Neural progenitor cell (in vitro differentiated cells): ENCODE results near the gene EME2. TPM values are rescaled to one million over a fixed set of nuclear protein-coding genes. Genes with fewer than 3 reads are reported as not detected.

Experiments
- DNase-seq: peaks from one replicate; pipeline ENCODE4 v3.0.0-alpha.2; 2016; ENCODE audit warnings: low spot score
- H2AFZ ChIP-seq: fragments of 200-600 bp; sonication (generic); replicated peaks from 2 replicates; pipeline ENCODE4 v1.6.1; 2016; ENCODE audit warnings: antibody characterized with exemption
- H3F3A ChIP-seq: fragments of 200-600 bp; sonication (generic); 2 replicates; pipeline ENCODE4 v1.6.1; 2016; ENCODE audit warnings: antibody characterized with exemption, low read depth
- H3K27ac ChIP-seq: fragments of 200-600 bp; sonication (generic); 2 replicates; pipeline ENCODE4 v1.5.1; 2016; ENCODE audit warnings: mild to moderate bottlenecking
- H3K27me3 ChIP-seq: fragments of 200-600 bp; sonication (generic); 2 replicates; pipeline ENCODE4 v1.6.1; 2016; ENCODE audit warnings: mild to moderate bottlenecking, moderate library complexity
- H3K36me3 ChIP-seq: fragments of 200-600 bp; sonication (generic); 2 replicates; pipeline ENCODE4 v1.5.1; 2016
- H3K4me1 ChIP-seq: fragments of 200-600 bp; sonication (generic); 2 replicates; pipeline ENCODE4 v1.6.1; 2016; ENCODE audit warnings: mixed run types
- H3K4me2 ChIP-seq: fragments of 200-600 bp; sonication (generic); 2 replicates; pipeline ENCODE4 v1.6.1; 2016
- H3K4me3 ChIP-seq: fragments of 200-600 bp; sonication (generic); 2 replicates; pipeline ENCODE4 v1.5.1; 2016
- H3K79me2 ChIP-seq: fragments of 200-600 bp; sonication (generic); 2 replicates; pipeline ENCODE4 v1.6.1; 2016; ENCODE audit warnings: low read depth
- H3K9ac ChIP-seq: fragments of 200-600 bp; sonication (generic); 2 replicates; pipeline ENCODE4 v1.6.1; 2016
- H3K9me3 ChIP-seq: fragments of 200-600 bp; sonication (generic); 2 replicates; pipeline ENCODE4 v1.5.1; 2016; ENCODE audit warnings: low read depth
- H4K20me1 ChIP-seq: fragments of 200-600 bp; sonication (generic); 2 replicates; pipeline ENCODE4 v1.6.1; 2016; ENCODE audit warnings: low read depth
- H3K27ac Mint-ChIP-seq: 3 replicates; pipeline ENCODE4 v1.8.0; 2021; ENCODE audit warnings: mixed read lengths
- H3K27me3 Mint-ChIP-seq: 2 replicates; pipeline ENCODE4 v1.8.0; 2022; ENCODE audit warnings: low read depth, mild to moderate bottlenecking, inconsistent platforms, moderate library complexity, mixed read lengths; ENCODE audit not compliant: insufficient read depth
- H3K36me3 Mint-ChIP-seq: 3 replicates; pipeline ENCODE4 v1.8.0; 2021; ENCODE audit warnings: mixed read lengths
- H3K4me1 Mint-ChIP-seq: 3 replicates; pipeline ENCODE4 v1.8.0; 2021; ENCODE audit warnings: mixed read lengths
- H3K4me3 Mint-ChIP-seq: 3 replicates; pipeline ENCODE4 v1.8.0; 2021; ENCODE audit warnings: mild to moderate bottlenecking, moderate library complexity, mixed read lengths
- H3K9me3 Mint-ChIP-seq: 3 replicates; pipeline ENCODE4 v1.8.0; 2020; ENCODE audit warnings: mixed read lengths
- EZH2 ChIP-seq: fragments of 200-600 bp; sonication (generic); IDR thresholded peaks from 2 replicates; pipeline ENCODE4 v1.6.1; 2017; ENCODE audit warnings: antibody characterized with exemption, mild to moderate bottlenecking, moderate library complexity
- EZH2phosphoT487 ChIP-seq: fragments of 200-600 bp; sonication (generic); IDR thresholded peaks from 2 replicates; pipeline ENCODE4 v1.6.1; 2017; ENCODE audit warnings: antibody characterized with exemption
- total RNA-seq: library from RNA; depleted of rRNA; stranded (reverse); fragments of >200 nt; gene quantifications from 2 replicates; pipeline ENCODE4 v1.2.3, GENCODE V29; 2015; ENCODE audit warnings: low replicate concordance
- TF ChIP-seq, protein P1 (sequence below): fragments of 200-600 bp; sonication (generic); IDR thresholded peaks from 2 replicates; pipeline ENCODE4 v1.5.1; 2017; ENCODE audit warnings: antibody characterized with exemption, mild to moderate bottlenecking

The EME2 gene
- total RNA-seq, 1 donor from 2014 or later: 2.3 TPM

DNA sequence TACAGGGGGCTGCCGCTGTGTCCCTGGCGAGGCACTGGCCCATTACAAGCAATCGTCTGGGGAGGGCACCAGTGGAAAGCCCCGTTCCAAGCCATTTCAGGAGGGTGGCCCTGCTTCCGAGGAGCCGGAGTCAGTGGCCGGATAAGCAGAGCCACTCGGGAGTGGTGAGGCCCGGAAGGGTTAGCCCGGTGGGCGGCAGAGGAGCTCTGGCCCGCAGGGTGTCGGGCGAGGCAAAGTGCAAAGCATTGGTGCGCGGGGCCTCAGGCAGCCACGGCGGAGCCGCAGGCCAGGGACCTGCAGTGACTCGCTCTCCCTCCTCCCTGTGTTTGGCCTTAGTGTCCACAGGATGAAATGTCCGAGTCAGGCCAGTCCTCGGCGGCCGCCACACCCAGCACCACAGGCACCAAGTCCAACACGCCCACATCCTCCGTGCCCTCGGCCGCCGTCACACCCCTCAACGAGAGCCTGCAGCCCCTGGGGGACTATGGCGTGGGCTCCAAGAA lies 25.9 kb upstream of the EME2 start:
- Histone ChIP-seq H3K4me2 (no peak overlapping the region), H3F3A (no peaks in the 10 kb centered on the region), H3K27ac (no peak overlapping the region), H3K9ac (no peak overlapping the region), H3K4me3 (no peak overlapping the region), H3K9me3 (no peaks in the 10 kb centered on the region), H3K4me1 (no peaks in the 10 kb centered on the region), H4K20me1 (no peaks in the 10 kb centered on the region), H3K27me3 (no peaks in the 10 kb centered on the region), H3K79me2 (no peaks in the 10 kb centered on the region), H3K36me3 (no peaks in the 10 kb centered on the region), H2AFZ (no peak overlapping the region)
- Mint-ChIP-seq H3K27ac (no peak overlapping the region), H3K36me3 (peaks cover 4% of the 10 kb centered on the region), H3K4me1 (no peaks in the 10 kb centered on the region), H3K27me3 (no peaks in the 10 kb centered on the region), H3K9me3 (no peaks in the 10 kb centered on the region), H3K4me3 (no peak overlapping the region)
- DNase-seq: no peak
- no peak for TF ChIP-seq EZH2

DNA sequence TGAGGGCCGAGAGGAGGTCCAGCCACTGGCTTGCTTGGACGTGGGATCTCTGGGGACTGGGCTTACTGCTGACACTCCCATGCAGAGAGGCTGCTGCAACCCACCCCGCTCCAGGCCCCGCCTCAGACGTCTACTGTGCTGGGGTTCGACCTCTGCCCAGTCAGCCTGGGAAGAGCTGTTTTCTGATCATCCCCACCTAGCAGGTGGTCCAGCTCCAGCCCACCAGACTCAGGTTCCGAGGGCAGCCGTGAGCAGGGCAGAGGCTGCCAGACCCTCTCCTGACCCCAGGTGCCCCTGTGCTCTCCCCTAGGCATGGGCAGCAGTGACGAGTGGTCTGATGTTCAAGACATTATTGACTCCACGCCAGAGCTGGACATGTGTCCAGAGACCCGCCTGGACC lies 24.7 kb upstream of the EME2 start:
- Mint-ChIP-seq H3K9me3 (no peaks in the 10 kb centered on the region), H3K4me3 (no peak overlapping the region), H3K27ac (no peak overlapping the region), H3K4me1 (no peaks in the 10 kb centered on the region), H3K27me3 (no peaks in the 10 kb centered on the region), H3K36me3 (peaks cover 4% of the 10 kb centered on the region)
- Histone ChIP-seq H3K4me1 (no peaks in the 10 kb centered on the region), H3K27me3 (no peaks in the 10 kb centered on the region), H3K9ac (no peak overlapping the region), H3K27ac (no peak overlapping the region), H3K4me2 (no peak overlapping the region), H3K36me3 (no peaks in the 10 kb centered on the region), H3K9me3 (no peaks in the 10 kb centered on the region), H2AFZ (no peak overlapping the region), H3F3A (no peaks in the 10 kb centered on the region), H3K4me3 (no peak overlapping the region), H3K79me2 (no peaks in the 10 kb centered on the region), H4K20me1 (no peaks in the 10 kb centered on the region)
- DNase-seq: no peak
- TF ChIP-seq EZH2 (no peak), EZH2phosphoT487 (no peak)
- TF ChIP-seq, protein P1, sequence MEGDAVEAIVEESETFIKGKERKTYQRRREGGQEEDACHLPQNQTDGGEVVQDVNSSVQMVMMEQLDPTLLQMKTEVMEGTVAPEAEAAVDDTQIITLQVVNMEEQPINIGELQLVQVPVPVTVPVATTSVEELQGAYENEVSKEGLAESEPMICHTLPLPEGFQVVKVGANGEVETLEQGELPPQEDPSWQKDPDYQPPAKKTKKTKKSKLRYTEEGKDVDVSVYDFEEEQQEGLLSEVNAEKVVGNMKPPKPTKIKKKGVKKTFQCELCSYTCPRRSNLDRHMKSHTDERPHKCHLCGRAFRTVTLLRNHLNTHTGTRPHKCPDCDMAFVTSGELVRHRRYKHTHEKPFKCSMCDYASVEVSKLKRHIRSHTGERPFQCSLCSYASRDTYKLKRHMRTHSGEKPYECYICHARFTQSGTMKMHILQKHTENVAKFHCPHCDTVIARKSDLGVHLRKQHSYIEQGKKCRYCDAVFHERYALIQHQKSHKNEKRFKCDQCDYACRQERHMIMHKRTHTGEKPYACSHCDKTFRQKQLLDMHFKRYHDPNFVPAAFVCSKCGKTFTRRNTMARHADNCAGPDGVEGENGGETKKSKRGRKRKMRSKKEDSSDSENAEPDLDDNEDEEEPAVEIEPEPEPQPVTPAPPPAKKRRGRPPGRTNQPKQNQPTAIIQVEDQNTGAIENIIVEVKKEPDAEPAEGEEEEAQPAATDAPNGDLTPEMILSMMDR: no peak

DNA sequence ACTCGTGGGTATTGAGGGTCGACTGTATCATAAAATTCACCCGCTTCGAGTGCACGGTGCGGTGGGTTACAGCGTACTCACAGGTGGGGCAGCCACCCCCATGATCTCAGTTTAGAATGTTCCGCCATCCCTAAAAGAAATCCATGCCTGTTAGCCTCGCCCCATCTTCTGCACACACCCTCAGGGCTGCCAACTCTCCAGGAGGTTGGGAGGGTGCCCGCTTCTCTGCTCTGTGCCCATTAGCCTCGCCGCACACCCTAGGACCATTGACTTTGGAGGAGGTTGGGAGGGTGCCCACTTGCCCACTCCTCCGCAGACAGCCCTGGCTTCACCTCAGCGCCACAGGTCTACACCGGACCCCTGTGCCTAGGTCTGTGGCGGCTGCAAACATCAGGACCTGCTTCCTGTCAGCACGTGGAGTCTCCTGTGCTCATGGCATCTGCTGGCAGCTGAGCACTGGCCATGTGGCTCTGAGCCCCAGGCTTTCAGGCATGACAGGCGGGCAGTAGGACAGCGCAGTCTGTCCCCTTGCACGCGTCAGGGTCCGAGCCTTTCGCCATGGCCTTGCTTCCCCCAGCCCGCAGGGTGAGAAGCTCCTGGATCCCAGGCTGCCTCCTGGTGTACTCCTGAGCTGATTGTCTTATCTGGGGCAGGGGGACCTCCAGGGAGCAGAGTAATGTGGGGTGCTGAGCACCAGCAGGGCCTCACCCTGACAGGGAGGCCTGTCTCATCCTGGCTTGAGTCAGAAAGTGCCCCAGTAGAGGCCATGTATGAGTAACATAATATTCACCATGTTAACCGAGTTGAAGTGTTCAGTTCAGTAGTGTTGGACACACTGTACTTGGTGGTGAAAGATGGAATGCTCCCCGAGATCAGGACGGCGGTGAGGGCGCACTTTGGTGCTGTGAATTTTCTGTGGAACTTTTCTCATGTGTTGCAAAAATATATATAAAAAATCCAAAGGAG lies 23.2 kb upstream of the EME2 start:
- Histone ChIP-seq H3F3A (no peaks in the 10 kb centered on the region), H3K9me3 (no peaks in the 10 kb centered on the region), H3K27ac (no peak overlapping the region), H3K36me3 (no peaks in the 10 kb centered on the region), H3K4me1 (no peaks in the 10 kb centered on the region), H2AFZ (no peak overlapping the region), H3K9ac (no peak overlapping the region), H3K4me3 (no peak overlapping the region), H4K20me1 (no peaks in the 10 kb centered on the region), H3K4me2 (no peak overlapping the region), H3K27me3 (no peaks in the 10 kb centered on the region), H3K79me2 (no peaks in the 10 kb centered on the region)
- Mint-ChIP-seq H3K4me3 (no peak overlapping the region), H3K27me3 (no peaks in the 10 kb centered on the region), H3K36me3 (peaks cover 6% of the 10 kb centered on the region), H3K9me3 (no peaks in the 10 kb centered on the region), H3K4me1 (no peaks in the 10 kb centered on the region), H3K27ac (no peak overlapping the region)
- TF ChIP-seq EZH2phosphoT487 (no peak), EZH2 (no peak)
- TF ChIP-seq, protein P1: no peak
- DNase-seq: no peak

DNA sequence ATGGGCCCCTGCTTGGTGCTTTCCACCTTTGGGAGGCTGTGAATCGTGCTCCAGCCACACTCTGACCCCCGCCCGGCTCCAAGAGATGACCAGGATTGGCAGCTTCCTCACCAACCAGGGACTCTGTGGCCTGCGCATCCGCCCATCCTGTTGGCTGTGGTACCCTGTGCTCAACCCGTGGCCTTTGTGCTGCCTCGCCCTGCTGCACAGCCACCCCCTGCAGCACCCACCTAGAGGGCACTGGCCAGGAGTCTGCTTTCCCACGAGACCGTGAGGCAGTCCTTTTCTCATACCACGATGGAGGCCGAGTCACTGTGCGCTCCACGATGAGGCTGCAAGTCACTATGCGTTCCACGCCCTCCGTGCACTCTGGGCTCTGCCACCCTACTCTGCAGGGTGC lies 20.7 kb upstream of the EME2 start:
- Histone ChIP-seq H3F3A (no peaks in the 10 kb centered on the region), H3K27me3 (no peaks in the 10 kb centered on the region), H3K9ac (no peak overlapping the region), H2AFZ (no peak overlapping the region), H3K79me2 (no peaks in the 10 kb centered on the region), H4K20me1 (no peaks in the 10 kb centered on the region), H3K4me3 (no peak overlapping the region), H3K36me3 (no peaks in the 10 kb centered on the region), H3K9me3 (no peaks in the 10 kb centered on the region), H3K4me2 (no peak overlapping the region), H3K4me1 (no peaks in the 10 kb centered on the region), H3K27ac (no peak overlapping the region)
- Mint-ChIP-seq H3K4me3 (no peak overlapping the region), H3K36me3 (peaks cover 7% of the 10 kb centered on the region), H3K4me1 (no peaks in the 10 kb centered on the region), H3K27me3 (peaks cover 4% of the 10 kb centered on the region), H3K9me3 (no peaks in the 10 kb centered on the region), H3K27ac (no peak overlapping the region)
- TF ChIP-seq EZH2phosphoT487 (no peak), EZH2 (no peak)
- TF ChIP-seq, protein P1: no peak
- DNase-seq: no peak
